Thyroid gland (tissue), 4 donors: Measurements from ENCODE around the gene GRB10.

Experiments used
- CTCF ChIP-seq, 6 experiments: fragments of 200-600 bp in 3 of 6; fragments of 450-650 bp in 3 of 6; sonication (generic) in 3 of 6; IDR thresholded peaks; one replicate each; pipeline ENCODE4 v1.5.1; 2016 to 2019; ENCODE audit warnings: antibody characterized with exemption in 6 of 6, mild to moderate bottlenecking in 2 of 6, inconsistent platforms in 1 of 6, moderate library complexity in 1 of 6
- POLR2A ChIP-seq, 2 donors: fragments of 450-650 bp; IDR thresholded peaks; one replicate each; pipeline ENCODE4 v1.6.1; 2017; ENCODE audit warnings: antibody characterized with exemption in 2 of 2, mild to moderate bottlenecking in 2 of 2, moderate library complexity in 1 of 2

GRCh38 chr7:50625360-50625759, 157.3 kb downstream of the GRB10 start:
- TF ChIP-seq CTCF (IDR thresholded peaks at IDR 0.05) (no peak), POLR2A (IDR thresholded peaks at IDR 0.05) (no peak)
